Activated CD8-positive, alpha-beta memory T cell treated with anti-CD3 and anti-CD28 coated beads, Interleukin-2, amount 50 U/mL, for 24 hours (primary cell): ENCODE measurements around the gene ZC3H12D.
"Not testable (repeated sequence)": the region's sequence is repeated elsewhere in the genome, so short reads cannot be mapped to it uniquely, and the experiment has no call there.

Source experiments
- DNase-seq: peaks from one replicate; pipeline ENCODE4 v3.0.0-alpha.2; 2020; ENCODE audit errors: extremely low read depth

ZC3H12D gene

DNA sequence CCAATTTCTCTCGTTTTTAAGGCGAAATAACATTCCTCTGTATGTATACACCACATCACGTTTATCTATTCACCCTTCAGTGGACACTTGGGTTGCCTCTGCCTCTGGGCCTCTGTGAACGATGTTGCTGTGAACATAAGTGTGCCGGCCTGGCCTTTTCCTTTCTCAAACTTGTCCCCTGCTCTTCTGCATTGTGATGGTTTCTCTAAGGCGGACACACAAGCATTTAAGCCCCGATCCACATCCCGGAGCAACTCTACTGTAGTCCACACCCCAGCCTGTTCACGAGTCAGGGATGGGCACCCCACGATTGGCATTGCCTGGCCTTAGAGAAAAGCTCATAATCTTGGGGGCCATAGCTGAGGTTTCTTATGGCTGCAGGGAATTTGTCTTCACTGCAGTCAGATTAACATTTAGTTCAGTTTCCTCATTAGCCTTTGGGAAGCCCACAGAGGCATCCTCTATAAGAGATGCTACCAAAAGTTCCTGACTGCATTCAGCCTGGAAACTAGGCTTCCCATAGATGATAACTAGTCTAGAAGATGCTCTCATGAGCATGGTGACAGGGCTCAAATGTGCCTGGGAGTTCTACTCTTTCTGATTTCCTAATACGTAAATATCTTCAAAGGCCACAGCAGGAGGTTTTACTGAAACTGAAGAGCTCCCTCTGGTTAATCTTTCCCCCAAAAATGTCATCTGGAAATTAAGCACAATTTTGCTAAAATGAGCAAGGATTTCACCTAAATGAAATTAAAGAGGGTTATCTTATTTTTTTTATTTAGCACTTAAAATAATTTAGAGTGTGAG is 762 bp downstream of the ZC3H12D start:
- no peak for DNase-seq

DNA sequence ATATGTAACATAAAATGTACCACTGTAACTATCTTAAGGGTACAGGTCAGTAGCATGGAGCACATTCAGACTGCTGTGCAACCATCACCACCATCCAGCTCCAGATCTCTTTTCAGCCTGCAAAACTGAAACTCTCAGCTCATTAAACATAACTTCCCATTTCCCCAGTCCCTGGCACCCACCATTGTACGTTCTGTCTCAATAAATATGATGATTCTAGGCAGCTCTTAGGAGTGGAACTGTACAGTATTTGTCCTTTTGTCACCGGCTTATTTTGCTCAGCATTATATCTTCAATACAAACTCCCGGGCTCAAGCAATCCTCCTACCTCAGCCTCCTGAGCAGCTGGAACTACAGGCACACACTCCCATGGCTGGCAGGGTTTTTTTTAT is 1.5 kb downstream of the ZC3H12D start:
- DNase-seq, result no peak

DNA sequence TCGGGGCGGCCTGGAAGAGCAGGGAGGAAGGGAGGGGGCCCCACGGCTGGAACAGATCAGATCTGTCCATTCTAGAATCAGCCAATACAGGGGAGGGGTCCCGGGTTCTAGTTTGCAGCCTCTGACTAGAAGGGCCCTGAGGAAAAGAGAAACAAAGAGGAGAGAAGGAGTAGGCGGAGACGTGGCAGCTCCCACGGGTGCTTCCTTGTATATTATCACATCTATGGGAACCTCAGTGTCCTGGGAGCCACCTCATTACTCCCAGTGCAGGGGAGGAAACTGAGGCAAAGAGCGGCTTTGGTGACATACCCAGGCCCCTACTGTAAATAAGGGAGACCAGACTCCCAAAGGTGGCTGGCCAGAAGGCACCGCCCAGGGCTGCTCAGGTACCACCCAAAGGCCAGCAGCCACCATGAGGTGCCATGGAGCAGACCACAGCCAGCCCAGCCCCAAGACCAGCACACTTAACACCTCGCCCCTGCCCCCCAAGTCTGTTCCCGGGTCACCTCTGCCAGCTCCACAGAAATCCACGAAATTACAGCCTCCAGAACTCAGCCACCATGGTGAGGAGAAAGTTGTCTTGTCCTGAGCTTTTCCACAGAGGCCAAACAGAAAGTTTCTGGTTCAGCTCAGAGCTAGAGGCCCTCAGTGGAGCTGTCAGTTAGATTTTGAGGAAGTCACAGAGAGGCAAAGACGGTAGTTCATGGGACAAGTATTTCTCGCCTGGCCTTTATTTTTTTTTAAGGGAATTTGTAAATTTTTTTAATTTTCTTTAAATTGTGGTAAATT is 2.1 kb downstream of the ZC3H12D start:
- no peak for DNase-seq

- no peak for DNase-seq
Measured at GRCh38 chr6:149480502-149481280, 4.1 kb downstream of the ZC3H12D start.

DNA sequence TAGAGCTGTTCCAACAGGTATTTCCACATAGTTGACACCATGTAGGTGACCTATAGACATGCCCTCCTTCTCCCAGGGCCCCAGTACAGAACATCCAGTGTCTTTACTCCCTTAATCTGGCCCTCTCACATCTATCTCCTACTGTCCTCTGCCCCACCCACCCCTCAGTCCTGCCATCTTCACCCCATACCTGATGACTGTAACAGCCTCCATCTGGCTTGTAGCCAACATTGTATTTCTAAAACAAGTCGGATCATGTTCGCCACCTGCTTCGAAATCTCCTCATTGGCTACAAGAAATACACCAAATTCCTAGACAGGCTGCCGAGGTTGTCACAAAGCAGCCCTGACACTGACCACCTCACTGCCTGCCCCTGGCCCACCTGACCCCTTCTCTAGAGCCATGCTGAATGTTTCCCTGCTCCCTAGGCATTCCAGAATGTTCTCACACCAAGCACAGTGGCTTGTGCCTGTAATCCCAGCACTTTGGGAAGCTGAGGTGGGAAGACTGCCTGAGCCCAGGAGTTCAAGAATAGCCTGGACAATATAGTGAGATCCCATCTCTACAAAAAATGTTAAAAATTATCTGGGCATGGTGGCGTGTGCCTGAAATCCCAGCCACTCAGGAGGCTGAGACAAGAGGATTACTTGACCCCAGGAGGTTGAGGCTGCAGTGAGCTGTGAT is 6.0 kb downstream of the ZC3H12D start:
- no peak for DNase-seq

DNA sequence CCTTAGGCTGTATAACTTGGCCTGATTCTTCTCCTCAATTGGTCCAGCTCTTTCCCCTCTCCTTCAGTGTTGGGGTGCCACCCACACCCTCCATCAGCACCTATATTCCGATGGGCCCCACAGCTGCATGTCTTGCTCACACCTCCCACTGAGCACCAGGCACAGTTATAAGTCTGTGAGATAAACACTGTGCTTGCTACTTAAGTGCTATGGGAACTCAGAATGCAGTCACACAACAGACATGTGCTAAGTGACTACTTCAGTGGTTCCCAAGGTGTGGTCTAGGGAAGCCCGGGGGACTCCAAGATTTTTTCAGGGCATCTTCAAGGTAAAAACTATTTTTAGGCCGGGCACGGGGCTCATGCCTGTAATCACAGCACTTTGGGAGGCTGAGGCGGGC is 7.3 kb downstream of the ZC3H12D start:
- no peak for DNase-seq

DNA sequence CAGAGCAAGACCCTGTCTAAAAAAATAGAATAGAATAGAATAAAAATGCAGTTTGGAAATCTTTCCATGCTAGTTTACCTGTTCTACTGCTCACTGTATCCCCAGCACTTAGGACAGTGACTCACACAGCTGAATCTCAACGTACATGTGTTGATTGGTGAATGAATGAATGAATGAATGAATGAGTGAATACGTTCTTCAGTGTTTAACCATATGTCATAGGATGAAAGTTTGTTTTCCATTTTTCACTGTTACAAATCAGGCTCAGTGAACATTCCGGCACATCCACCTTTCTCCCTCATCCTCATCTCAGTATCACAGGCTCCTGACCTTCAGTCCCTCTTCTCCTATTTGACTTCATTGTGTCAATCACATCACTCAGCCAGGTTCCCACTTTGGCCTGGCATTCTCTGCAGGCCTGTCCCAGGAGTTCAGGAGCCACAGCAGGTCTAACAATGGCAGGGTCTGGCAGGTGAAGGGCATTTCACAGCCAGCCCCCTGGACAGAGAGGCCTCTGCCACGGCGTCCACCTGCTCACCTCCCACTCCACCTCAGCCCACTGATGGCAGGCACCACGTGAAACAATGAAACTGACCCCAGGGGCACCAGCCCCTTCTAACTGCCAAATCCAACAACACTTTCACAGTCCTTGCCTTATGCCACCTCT is 7.9 kb downstream of the ZC3H12D start:
- no peak for DNase-seq

DNA sequence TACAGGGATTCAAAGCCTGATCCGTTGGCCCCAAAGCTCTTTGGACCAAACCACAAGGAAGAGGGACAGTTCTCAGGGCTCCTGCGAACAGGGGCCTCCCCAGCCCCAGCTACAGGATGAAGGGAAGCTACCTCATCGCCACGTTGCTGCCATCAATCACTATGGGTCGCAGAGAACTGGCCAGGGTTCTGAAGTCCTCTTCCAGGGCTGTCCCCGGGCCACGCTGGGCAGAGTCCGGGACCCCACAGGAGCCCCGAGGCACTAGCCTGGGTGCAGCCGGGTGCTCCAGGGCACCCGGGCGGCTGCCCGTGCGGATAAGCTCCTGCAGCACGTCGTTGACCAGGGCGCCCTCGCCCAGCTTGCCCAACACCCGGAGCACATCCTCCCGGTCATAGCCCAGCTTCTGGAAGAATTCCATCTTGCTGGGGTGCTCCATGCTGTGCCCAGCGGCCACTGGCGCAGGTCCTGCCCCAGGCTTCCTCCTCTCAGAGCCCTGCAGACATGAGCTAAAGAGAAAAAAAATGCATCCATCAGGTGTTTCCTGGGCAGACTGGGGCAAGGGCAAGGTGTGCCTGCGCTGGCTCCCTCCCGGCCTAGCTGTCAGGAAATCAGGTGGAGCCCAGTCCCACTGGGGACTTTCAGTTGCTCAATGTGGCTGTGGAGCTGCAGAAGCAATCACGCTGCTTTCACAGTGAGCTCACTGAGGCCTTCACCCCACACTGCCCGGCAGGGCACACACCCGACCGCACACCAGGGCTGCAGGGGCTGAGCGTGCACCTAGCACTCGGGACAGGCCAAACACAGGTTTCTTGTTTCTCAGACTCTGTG is 10.5 kb downstream of the ZC3H12D start:
- DNase-seq, result no peak

GRCh38 chr6:149473080-149474052 is 11.4 kb downstream of the ZC3H12D start:
- no peak for DNase-seq

GRCh38 chr6:149472241-149472640 is 12.6 kb downstream of the ZC3H12D start:
- DNase-seq, result no peak

DNA sequence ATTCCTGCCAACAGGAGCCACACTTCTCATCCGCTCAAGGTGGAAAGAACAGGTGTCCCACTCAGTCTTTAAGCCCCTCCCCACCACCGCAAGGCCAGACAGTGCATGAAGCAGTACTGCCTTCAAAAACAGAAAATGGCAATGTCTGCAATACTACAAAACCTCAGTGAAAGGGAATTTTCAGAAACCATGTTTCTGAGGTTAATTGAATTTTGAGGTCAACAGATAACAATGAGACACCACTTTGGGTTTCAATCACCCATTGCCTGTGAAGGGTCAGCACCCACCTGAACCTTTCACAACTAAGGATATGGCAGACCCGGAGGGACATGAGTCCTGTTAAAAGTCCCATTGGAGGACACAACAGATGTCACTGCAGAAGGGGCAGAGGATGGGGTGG is 13.0 kb downstream of the ZC3H12D start:
- DNase-seq, result no peak

GRCh38 chr6:149470948-149471347 is 13.9 kb downstream of the ZC3H12D start:
- no peak for DNase-seq

- no peak for DNase-seq
Measured at GRCh38 chr6:149468179-149468578, 16.6 kb downstream of the ZC3H12D start.

GRCh38 chr6:149467265-149467664 is 17.5 kb downstream of the ZC3H12D start:
- DNase-seq, result no peak

GRCh38 chr6:149464411-149464810 is 20.4 kb downstream of the ZC3H12D start:
- DNase-seq, result no peak

DNA sequence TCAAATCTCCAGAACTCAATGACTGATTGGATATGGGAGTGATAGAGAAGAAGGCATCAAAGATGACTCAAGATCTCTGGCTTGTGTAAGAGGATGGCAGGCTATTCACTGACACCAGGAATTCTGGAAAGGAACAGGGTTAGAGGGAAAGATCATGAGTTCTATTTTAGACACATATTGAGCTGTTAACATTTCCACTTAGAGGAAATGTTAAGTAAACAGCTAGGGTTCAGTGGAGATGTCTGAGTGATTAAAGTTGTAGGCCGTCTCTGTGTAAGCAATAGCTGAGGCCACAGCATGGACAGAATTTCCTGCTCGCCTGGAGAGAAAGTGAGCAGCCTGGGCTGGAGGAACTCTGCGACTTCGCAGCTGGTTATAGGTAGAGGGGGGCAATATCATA is 21.0 kb downstream of the ZC3H12D start:
- no peak for DNase-seq

DNA sequence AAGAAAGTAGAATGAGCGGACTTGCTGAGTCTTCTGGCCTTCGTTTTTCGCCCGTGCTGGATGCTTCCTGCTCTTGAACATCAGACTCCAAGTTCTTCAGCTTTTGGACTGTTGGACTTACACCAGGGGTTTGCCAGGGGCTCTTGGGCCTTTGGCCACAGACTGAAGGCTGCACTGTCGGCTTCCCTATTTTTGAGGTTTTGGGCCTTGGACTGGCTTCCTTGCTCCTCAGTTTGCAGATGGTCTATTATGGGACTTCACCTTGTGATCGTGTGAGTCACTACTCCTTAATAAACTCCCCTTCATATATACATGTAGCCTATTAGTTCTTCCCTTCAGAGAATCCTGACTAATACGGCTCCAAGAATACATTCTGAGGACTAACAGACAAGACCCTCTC is 22.1 kb downstream of the ZC3H12D start:
- DNase-seq, result not testable (repeated sequence)

GRCh38 chr6:149461670-149462069 is 23.1 kb downstream of the ZC3H12D start:
- DNase-seq, result no peak

GRCh38 chr6:149460249-149460648 is 24.6 kb downstream of the ZC3H12D start:
- not testable (repeated sequence) for DNase-seq
